Measurements from ENCODE around the gene TUBG2.
A peak's percentile ranks its signal among the peaks of the same experiment; 100 is the strongest.

TUBG2 gene

GRCh38 chr17:42651392-42651791 is 7.7 kb upstream of the TUBG2 start:
- H2BK5ac ChIP-seq (ENCODE audit: low read depth, low read length, poor library complexity), result no peak overlapping the region
- no peak overlapping the region for H3K27ac ChIP-seq (ENCODE audit: low read depth, low read length)
- H4K12ac ChIP-seq (ENCODE audit: low read depth, low read length), result no peak overlapping the region
- H3K79me2 ChIP-seq (ENCODE audit: control insufficient read depth, insufficient read depth, low read length, poor library complexity), result no peaks in the 10 kb centered on the region
- H3K4ac ChIP-seq (ENCODE audit: low read depth, low read length), result no peak overlapping the region
- H3K79me1 ChIP-seq (ENCODE audit: low read length), result peaks cover 4% of the 10 kb centered on the region
- H2AK5ac ChIP-seq (ENCODE audit: low read length), result no peak overlapping the region
- no peaks in the 10 kb centered on the region for H3K27me3 ChIP-seq (ENCODE audit: insufficient read depth, low read length)
- H3K9ac ChIP-seq (ENCODE audit: low read length), result no peak overlapping the region
- WGBS (ENCODE audit: extremely low coverage, insufficient coverage, insufficient read length), result no CpG with 5 or more reads among the region's 4 CpGs
- no peak overlapping the region for H3K14ac ChIP-seq (ENCODE audit: low read length)
- no peak overlapping the region for H3K18ac ChIP-seq (ENCODE audit: low read length)
- H3K9me3 ChIP-seq (ENCODE audit: insufficient read depth, low read depth, low read length), result no peaks in the 10 kb centered on the region
- no peak overlapping the region for H4K8ac ChIP-seq (ENCODE audit: low read depth, low read length)
- H3K23ac ChIP-seq (ENCODE audit: low read length), result no peak overlapping the region
- no peak overlapping the region for H2BK120ac ChIP-seq (ENCODE audit: insufficient read depth, low read length, poor library complexity)
- H2AFZ ChIP-seq (ENCODE audit: insufficient read depth, low read length, poor library complexity), result no peak overlapping the region
- H3K4me2 ChIP-seq (ENCODE audit: low read length), result no peak overlapping the region
- H2BK12ac ChIP-seq (ENCODE audit: low read length), result no peak overlapping the region
- H4K91ac ChIP-seq (ENCODE audit: low read depth, low read length), result no peak overlapping the region
- H3K36me3 ChIP-seq (ENCODE audit: control insufficient read depth in 1 of 2, insufficient read depth in 2 of 2, low read length in 2 of 2), result no peaks in the 10 kb centered on the region
- peak; percentile 23 to 62 for DNase-seq
- H3K4me1 ChIP-seq (ENCODE audit: control insufficient read depth in 1 of 2, insufficient read depth in 2 of 2, low read length in 2 of 2), result peaks cover 4 to 11% of the 10 kb centered on the region in 2 experiments
- H3K4me3 ChIP-seq (ENCODE audit: low read depth, low read length), result no peak overlapping the region

- Histone ChIP-seq H3K4me1 (ENCODE audit: control insufficient read depth in 1 of 2, insufficient read depth in 2 of 2, low read length in 2 of 2) (peaks cover 4 to 11% of the 10 kb centered on the region in 2 experiments), H2AK5ac (ENCODE audit: low read length) (no peak overlapping the region), H4K8ac (ENCODE audit: low read depth, low read length) (peak overlapping the region; percentile 91), H3K36me3 (ENCODE audit: control insufficient read depth in 1 of 2, insufficient read depth in 2 of 2, low read length in 2 of 2) (no peaks in the 10 kb centered on the region), H3K27ac (ENCODE audit: low read depth, low read length) (peak overlapping the region; percentile 43), H2AFZ (ENCODE audit: insufficient read depth, low read length, poor library complexity) (peak overlapping the region; percentile 56), H4K12ac (ENCODE audit: low read depth, low read length) (peak overlapping the region; percentile 49), H3K4me2 (ENCODE audit: low read length) (peak overlapping the region; percentile 57), H3K14ac (ENCODE audit: low read length) (peak overlapping the region; percentile 84), H3K18ac (ENCODE audit: low read length) (peak overlapping the region; percentile 79), H2BK5ac (ENCODE audit: low read depth, low read length, poor library complexity) (peak overlapping the region; percentile 23), H2BK120ac (ENCODE audit: insufficient read depth, low read length, poor library complexity) (peak overlapping the region; percentile 54), H2BK12ac (ENCODE audit: low read length) (peak overlapping the region; percentile 84), H3K23ac (ENCODE audit: low read length) (no peak overlapping the region), H3K9ac (ENCODE audit: low read length) (no peak overlapping the region), H3K27me3 (ENCODE audit: insufficient read depth, low read length) (no peaks in the 10 kb centered on the region), H3K4ac (ENCODE audit: low read depth, low read length) (no peak overlapping the region), H3K79me2 (ENCODE audit: control insufficient read depth, insufficient read depth, low read length, poor library complexity) (no peaks in the 10 kb centered on the region), H3K9me3 (ENCODE audit: insufficient read depth, low read depth, low read length) (no peaks in the 10 kb centered on the region), H3K79me1 (ENCODE audit: low read length) (peaks cover 4% of the 10 kb centered on the region), H4K91ac (ENCODE audit: low read depth, low read length) (peak overlapping the region; percentile 73), H3K4me3 (ENCODE audit: low read depth, low read length) (no peak overlapping the region)
- WGBS (ENCODE audit: extremely low coverage, insufficient coverage, insufficient read length), result no CpG with 5 or more reads among the region's 42 CpGs
- DNase-seq, result peak; percentile 42 to 57
These were observed 5.6 kb upstream of the TUBG2 start for GRCh38 chr17:42653179-42654124.

GRCh38 chr17:42655528-42655927 is 3.6 kb upstream of the TUBG2 start:
- Histone ChIP-seq H4K91ac (ENCODE audit: low read depth, low read length) (no peak overlapping the region), H2BK120ac (ENCODE audit: insufficient read depth, low read length, poor library complexity) (no peak overlapping the region), H3K4me3 (ENCODE audit: low read depth, low read length) (no peak overlapping the region), H3K4ac (ENCODE audit: low read depth, low read length) (no peak overlapping the region), H3K36me3 (ENCODE audit: control insufficient read depth in 1 of 2, insufficient read depth in 2 of 2, low read length in 2 of 2) (no peaks in the 10 kb centered on the region), H4K12ac (ENCODE audit: low read depth, low read length) (no peak overlapping the region), H3K9ac (ENCODE audit: low read length) (no peak overlapping the region), H2BK5ac (ENCODE audit: low read depth, low read length, poor library complexity) (no peak overlapping the region), H2AFZ (ENCODE audit: insufficient read depth, low read length, poor library complexity) (no peak overlapping the region), H3K27ac (ENCODE audit: low read depth, low read length) (no peak overlapping the region), H3K79me2 (ENCODE audit: control insufficient read depth, insufficient read depth, low read length, poor library complexity) (peaks cover 4% of the 10 kb centered on the region), H3K4me1 (ENCODE audit: control insufficient read depth in 1 of 2, insufficient read depth in 2 of 2, low read length in 2 of 2) (peaks cover 4 to 18% of the 10 kb centered on the region in 2 experiments), H2AK5ac (ENCODE audit: low read length) (no peak overlapping the region), H4K8ac (ENCODE audit: low read depth, low read length) (no peak overlapping the region), H3K79me1 (ENCODE audit: low read length) (peaks cover 9% of the 10 kb centered on the region), H3K18ac (ENCODE audit: low read length) (no peak overlapping the region), H3K14ac (ENCODE audit: low read length) (no peak overlapping the region), H3K27me3 (ENCODE audit: insufficient read depth, low read length) (no peaks in the 10 kb centered on the region), H2BK12ac (ENCODE audit: low read length) (no peak overlapping the region), H3K9me3 (ENCODE audit: insufficient read depth, low read depth, low read length) (no peaks in the 10 kb centered on the region), H3K4me2 (ENCODE audit: low read length) (no peak overlapping the region), H3K23ac (ENCODE audit: low read length) (no peak overlapping the region)
- no CpG with 5 or more reads among the region's 2 CpGs for WGBS (ENCODE audit: extremely low coverage, insufficient coverage, insufficient read length)
- peak in 1 of 2 donors; percentile 20 for DNase-seq

- H4K91ac ChIP-seq (ENCODE audit: low read depth, low read length), result no peak overlapping the region
- H3K36me3 ChIP-seq (ENCODE audit: control insufficient read depth in 1 of 2, insufficient read depth in 2 of 2, low read length in 2 of 2), result peaks cover 5 to 6% of the 10 kb centered on the region in 2 experiments
- no peak overlapping the region for H2BK12ac ChIP-seq (ENCODE audit: low read length)
- H3K27me3 ChIP-seq (ENCODE audit: insufficient read depth, low read length), result no peaks in the 10 kb centered on the region
- H3K4me2 ChIP-seq (ENCODE audit: low read length), result no peak overlapping the region
- H3K9ac ChIP-seq (ENCODE audit: low read length), result no peak overlapping the region
- H3K4me3 ChIP-seq (ENCODE audit: low read depth, low read length), result no peak overlapping the region
- peaks cover 4 to 20% of the 10 kb centered on the region in 2 experiments for H3K4me1 ChIP-seq (ENCODE audit: control insufficient read depth in 1 of 2, insufficient read depth in 2 of 2, low read length in 2 of 2)
- peaks cover 9% of the 10 kb centered on the region for H3K79me1 ChIP-seq (ENCODE audit: low read length)
- H3K23ac ChIP-seq (ENCODE audit: low read length), result no peak overlapping the region
- H2AFZ ChIP-seq (ENCODE audit: insufficient read depth, low read length, poor library complexity), result no peak overlapping the region
- no peak overlapping the region for H3K4ac ChIP-seq (ENCODE audit: low read depth, low read length)
- no peaks in the 10 kb centered on the region for H3K9me3 ChIP-seq (ENCODE audit: insufficient read depth, low read depth, low read length)
- H4K12ac ChIP-seq (ENCODE audit: low read depth, low read length), result no peak overlapping the region
- no CpG with 5 or more reads among the region's 9 CpGs for WGBS (ENCODE audit: extremely low coverage, insufficient coverage, insufficient read length)
- no peak overlapping the region for H3K14ac ChIP-seq (ENCODE audit: low read length)
- DNase-seq, result no peak
- H3K79me2 ChIP-seq (ENCODE audit: control insufficient read depth, insufficient read depth, low read length, poor library complexity), result peaks cover 4% of the 10 kb centered on the region
- no peak overlapping the region for H2BK120ac ChIP-seq (ENCODE audit: insufficient read depth, low read length, poor library complexity)
- no peak overlapping the region for H3K27ac ChIP-seq (ENCODE audit: low read depth, low read length)
- H2AK5ac ChIP-seq (ENCODE audit: low read length), result no peak overlapping the region
- no peak overlapping the region for H4K8ac ChIP-seq (ENCODE audit: low read depth, low read length)
- no peak overlapping the region for H2BK5ac ChIP-seq (ENCODE audit: low read depth, low read length, poor library complexity)
- no peak overlapping the region for H3K18ac ChIP-seq (ENCODE audit: low read length)
These were observed 1.1 kb upstream of the TUBG2 start for GRCh38 chr17:42657824-42658588.
